Esophagus squamous epithelium (tissue), 4 donors: ENCODE results near the gene NPY1R.

Experiments used
- CTCF ChIP-seq, 6 experiments: fragments of 450-650 bp in 4 of 6; fragments of 200-600 bp in 2 of 6; sonication (generic) in 2 of 6; IDR thresholded peaks; one replicate each; pipeline ENCODE4 v1.5.1; 2016 to 2019; ENCODE audit warnings: antibody characterized with exemption in 6 of 6, mild to moderate bottlenecking in 4 of 6, moderate library complexity in 4 of 6
- POLR2A ChIP-seq, 4 donors: fragments of 450-650 bp; IDR thresholded peaks; one replicate each; pipeline ENCODE4 v1.6.1; 2017; ENCODE audit warnings: antibody characterized with exemption in 4 of 4, mild to moderate bottlenecking in 4 of 4, moderate library complexity in 3 of 4

- TF ChIP-seq CTCF (IDR thresholded peaks at IDR 0.05) (no peak), POLR2A (IDR thresholded peaks at IDR 0.05) (no peak)
Measured at GRCh38 chr4:163367651-163368050, 35.3 kb upstream of the NPY1R start.
